Choroid plexus epithelial cell (primary cell): ENCODE results near the gene ZNF521.

Experiments
- DNase-seq: peaks from one replicate; pipeline ENCODE4 v3.0.0-alpha.2; 2010; ENCODE audit warnings: low read depth
- H3K4me3 ChIP-seq: 2 replicates; pipeline ENCODE4 v1.5.1; 2011; ENCODE audit warnings: low read depth, mild to moderate bottlenecking, control low read depth, low read length, moderate library complexity
- TF ChIP-seq, protein P1 (sequence below): conservative IDR thresholded peaks from 2 replicates; pipeline ENCODE4 v1.5.1; 2011; ENCODE audit warnings: low read depth, mild to moderate bottlenecking, control low read depth, inconsistent platforms, low read length, moderate library complexity

The ZNF521 gene

DNA sequence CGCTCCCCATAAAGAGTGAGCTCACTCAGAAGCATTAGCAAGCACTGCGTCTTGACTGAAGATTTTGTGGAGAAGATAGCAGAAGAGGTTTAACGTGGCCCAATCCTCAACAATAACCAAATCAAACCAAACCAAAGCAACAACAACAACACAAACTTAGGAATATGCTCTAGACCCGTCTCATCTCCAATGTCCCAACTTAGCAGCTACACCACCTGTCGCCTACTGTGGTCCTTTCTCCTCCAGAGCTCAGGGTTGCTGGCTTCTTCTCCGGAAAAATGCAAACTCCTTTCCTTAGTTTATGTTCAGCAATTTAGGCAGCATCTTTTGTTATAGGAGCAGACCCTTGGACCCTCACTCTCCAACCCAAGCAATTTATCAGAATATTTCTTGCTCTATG lies 301.4 kb downstream of the ZNF521 start:
- DNase-seq: no peak
- TF ChIP-seq, protein P1, sequence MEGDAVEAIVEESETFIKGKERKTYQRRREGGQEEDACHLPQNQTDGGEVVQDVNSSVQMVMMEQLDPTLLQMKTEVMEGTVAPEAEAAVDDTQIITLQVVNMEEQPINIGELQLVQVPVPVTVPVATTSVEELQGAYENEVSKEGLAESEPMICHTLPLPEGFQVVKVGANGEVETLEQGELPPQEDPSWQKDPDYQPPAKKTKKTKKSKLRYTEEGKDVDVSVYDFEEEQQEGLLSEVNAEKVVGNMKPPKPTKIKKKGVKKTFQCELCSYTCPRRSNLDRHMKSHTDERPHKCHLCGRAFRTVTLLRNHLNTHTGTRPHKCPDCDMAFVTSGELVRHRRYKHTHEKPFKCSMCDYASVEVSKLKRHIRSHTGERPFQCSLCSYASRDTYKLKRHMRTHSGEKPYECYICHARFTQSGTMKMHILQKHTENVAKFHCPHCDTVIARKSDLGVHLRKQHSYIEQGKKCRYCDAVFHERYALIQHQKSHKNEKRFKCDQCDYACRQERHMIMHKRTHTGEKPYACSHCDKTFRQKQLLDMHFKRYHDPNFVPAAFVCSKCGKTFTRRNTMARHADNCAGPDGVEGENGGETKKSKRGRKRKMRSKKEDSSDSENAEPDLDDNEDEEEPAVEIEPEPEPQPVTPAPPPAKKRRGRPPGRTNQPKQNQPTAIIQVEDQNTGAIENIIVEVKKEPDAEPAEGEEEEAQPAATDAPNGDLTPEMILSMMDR: no peak
- H3K4me3 ChIP-seq: no peak overlapping the region

DNA sequence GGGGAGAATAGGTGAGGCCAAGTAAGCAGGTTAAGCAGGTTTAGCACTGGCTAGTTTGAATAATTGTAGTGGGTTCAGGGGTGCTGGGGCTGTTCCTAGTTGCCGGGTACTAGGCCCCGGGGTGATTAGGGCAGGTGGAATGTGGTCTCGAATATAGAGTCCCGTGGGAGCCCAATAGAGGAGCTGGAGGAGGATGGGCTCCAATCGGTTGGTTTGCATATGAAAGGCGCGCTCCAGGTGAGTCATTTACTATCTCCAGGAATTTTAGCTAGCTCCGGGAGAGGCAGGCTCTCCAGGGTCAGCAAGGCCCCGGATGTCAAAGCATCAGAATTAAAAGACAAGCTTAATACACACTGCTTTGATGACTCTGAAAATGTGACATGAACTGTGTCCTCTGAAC lies 304.0 kb downstream of the ZNF521 start:
- TF ChIP-seq, protein P1: no peak
- no peak for DNase-seq

DNA sequence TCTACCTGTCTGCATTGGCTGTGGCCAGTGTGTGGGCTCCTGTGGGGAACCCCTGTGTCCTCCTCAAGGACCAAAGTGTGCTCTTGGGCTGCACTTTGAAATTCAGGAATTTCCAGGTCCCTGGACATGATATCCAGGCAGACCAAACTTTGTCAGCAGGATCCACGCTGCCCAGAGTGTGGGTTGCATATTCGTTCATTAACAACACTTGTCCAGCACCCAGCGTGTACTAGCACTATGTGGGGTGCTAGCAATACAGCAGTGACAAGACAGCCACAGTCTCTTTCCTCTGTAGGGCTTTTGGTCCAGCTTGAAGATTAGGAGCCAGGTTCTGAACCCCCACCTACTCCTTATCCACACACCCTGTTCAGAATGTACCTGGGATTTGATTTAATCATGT lies 304.5 kb downstream of the ZNF521 start:
- no peak for DNase-seq
- H3K4me3 ChIP-seq: no peak overlapping the region
- TF ChIP-seq, protein P1: no peak

More for the DNA sequence above, 304.0 kb downstream of the ZNF521 start:
- H3K4me3 ChIP-seq: no peak overlapping the region

DNA sequence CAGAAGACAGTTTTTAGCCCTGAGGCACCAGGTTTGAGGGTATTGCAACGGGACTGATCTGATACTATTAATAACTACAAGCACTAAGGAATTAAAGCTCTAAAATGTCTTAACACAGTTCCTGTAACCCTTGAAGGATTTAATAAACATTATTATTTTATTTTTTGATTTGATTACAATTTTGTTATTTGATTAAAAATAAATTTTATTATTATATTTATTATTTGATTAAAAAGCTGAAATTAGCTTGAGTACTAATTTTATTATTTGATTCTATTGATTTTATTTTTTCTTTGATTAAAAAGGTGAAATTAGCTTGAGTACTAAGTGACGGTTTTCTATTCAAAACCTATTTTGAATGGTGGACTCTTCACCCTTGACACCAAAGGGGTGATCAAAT lies 307.3 kb downstream of the ZNF521 start:
- TF ChIP-seq, protein P1: no peak
- DNase-seq: no peak
- no peak overlapping the region for H3K4me3 ChIP-seq

DNA sequence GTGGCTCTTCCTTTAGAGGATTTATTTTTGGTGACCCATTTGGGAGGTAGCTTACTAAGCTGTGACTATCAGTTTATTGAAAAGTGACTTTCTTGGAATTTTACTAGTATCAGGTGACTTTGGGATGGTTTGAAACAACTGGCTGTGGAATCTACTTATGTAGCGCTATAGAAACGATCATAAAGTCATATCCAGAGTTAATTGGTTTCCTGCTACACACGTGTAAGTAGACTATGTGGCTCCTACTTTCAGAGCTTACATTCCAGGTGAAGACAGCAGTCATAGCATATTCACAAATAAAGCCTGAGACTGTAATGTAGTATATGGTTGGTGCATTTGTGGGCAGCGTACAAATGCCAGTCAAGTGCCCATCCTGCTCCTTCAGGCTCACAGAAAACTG lies 308.9 kb downstream of the ZNF521 start:
- H3K4me3 ChIP-seq: no peak overlapping the region
- TF ChIP-seq, protein P1: no peak
- no peak for DNase-seq

DNA sequence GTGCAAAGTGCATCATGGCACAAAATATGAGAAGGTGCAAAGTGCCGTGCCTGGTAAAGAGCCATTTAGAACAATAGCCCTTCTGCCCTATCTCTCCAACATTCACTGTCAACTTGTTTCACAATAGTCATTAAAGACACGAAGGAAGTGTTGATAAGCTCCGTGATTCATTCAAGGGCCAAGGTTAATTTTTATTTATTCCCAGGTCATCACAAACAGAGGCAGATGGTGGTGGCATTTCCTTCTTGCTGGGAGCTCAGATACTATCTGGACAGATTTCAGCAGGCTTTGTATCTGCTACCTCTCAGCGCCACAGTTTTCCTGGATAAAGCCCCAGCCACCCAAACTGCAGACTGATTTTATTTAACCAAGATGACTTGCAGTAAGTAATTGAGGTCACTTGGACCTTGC lies 309.3 kb downstream of the ZNF521 start:
- TF ChIP-seq, protein P1: no peak
- no peak overlapping the region for H3K4me3 ChIP-seq
- DNase-seq: no peak

DNA sequence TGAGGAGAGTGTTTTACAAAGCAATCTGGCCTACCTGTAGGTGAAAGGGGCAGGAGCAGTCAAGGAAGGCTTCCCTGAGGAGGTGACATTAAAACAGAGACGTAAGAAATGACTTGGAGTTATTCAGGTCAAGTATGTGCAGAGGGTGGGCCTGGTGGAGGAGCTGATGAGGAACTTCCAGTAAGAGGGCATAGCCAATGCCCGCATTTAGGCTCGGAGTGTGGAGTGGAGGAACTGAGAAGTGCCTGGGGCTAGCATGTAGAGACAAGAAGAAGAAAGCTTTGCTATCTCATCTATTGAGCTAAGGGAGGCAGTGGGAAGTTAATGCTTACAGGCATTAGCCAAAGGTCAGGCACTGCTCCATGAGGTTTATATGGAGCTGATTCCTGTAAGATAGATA lies 312.2 kb downstream of the ZNF521 start:
- TF ChIP-seq, protein P1: no peak
- no peak overlapping the region for H3K4me3 ChIP-seq
- no peak for DNase-seq
